HCT116 (cell line): ENCODE data around the gene SLC6A3. TPM values are rescaled to one million over a fixed set of nuclear protein-coding genes. Genes with fewer than 3 reads are reported as not detected.

ENCODE experiments used
- ATAC-seq: fragments of 200-7000 bp; cut with Tn5 transposase; 2 replicates; pipeline ENCODE4 v1.9.1; 2020; ENCODE audit warnings: mild to moderate bottlenecking, moderate library complexity
- BruUV-seq: library from RNA; stranded (reverse); fragments of 400-500 nt; replicated peaks from 2 replicates; lab custom pipeline; 2021; lab: Mats Ljungman, UMichigan
- CTCF ChIA-PET: fragments of 300-600 bp; sonication (Branson Sonifier 250); formaldehyde crosslinking; loops from one replicate; lab custom pipeline; 2021; ENCODE audit warnings: antibody characterized with exemption; lab: Charles Lee
- POLR2A ChIA-PET: fragments of 300-600, 350-600 bp; sonication (Branson Sonifier 250); formaldehyde crosslinking; loops from one replicate; lab custom pipeline; 2021; ENCODE audit warnings: antibody characterized with exemption; lab: Charles Lee
- RAD21 ChIA-PET, 2 experiments: fragments of 300-600 bp; sonication (Branson Sonifier 250); formaldehyde crosslinking; loops; one replicate each; lab custom pipeline; 2023; ENCODE audit warnings: low total read pairs in 2 of 2; ENCODE audit not compliant: uncharacterized antibody in 2 of 2, unreplicated experiment in 2 of 2, low non-redundant PET in 1 of 2; lab: Charles Lee
- DNase-seq: peaks from one replicate; pipeline ENCODE4 v3.0.0-alpha.2; 2010; ENCODE audit warnings: low read depth, low spot score
- H2AFZ ChIP-seq: fragments of 200-600 bp; shearing (Covaris generic), sonication (generic); 2 replicates; pipeline ENCODE4 v1.6.1; 2017; ENCODE audit warnings: low read depth, mixed run types, mixed read lengths, antibody characterized with exemption, low read length; ENCODE audit not compliant: poor library complexity, severe bottlenecking
- H3K27ac ChIP-seq: 2 replicates; pipeline ENCODE4 v1.5.1; 2012; ENCODE audit warnings: low read depth, low read length
- H3K27me3 ChIP-seq: fragments of 200-600 bp; sonication (generic); 2 replicates; pipeline ENCODE4 v1.6.1; 2016; ENCODE audit warnings: mixed run types, low read length, mixed read lengths; ENCODE audit not compliant: insufficient read depth
- H3K36me3 ChIP-seq, 2 experiments: fragments of 200-500 bp in 1 of 2; fragments of 200-600 bp in 1 of 2; sonication (Bioruptor generic) in 1 of 2; sonication (generic) in 1 of 2; 2 replicates each; pipeline versions ENCODE4 v1.5.1 to v1.6.1; 2014 to 2016; ENCODE audit warnings: low read length in 2 of 2, inconsistent platforms in 1 of 2, mixed read lengths in 1 of 2, mixed run types in 1 of 2; ENCODE audit not compliant: insufficient read depth in 2 of 2, control insufficient read depth in 1 of 2
- H3K4me1 ChIP-seq, 2 experiments: fragments of 200-600 bp in 1 of 2; sonication (generic) in 1 of 2; 2 replicates each; pipeline versions ENCODE4 v1.5.1 to v1.6.1; 2012 to 2017; ENCODE audit warnings: low read length in 2 of 2, inconsistent platforms in 1 of 2, mild to moderate bottlenecking in 1 of 2, mixed read lengths in 1 of 2, mixed run types in 1 of 2, moderate library complexity in 1 of 2; ENCODE audit not compliant: insufficient read depth in 2 of 2, control insufficient read depth in 1 of 2
- H3K4me2 ChIP-seq: fragments of 200-600 bp; sonication (generic); 2 replicates; pipeline ENCODE4 v1.6.1; 2017; ENCODE audit warnings: mixed run types, low read length, mixed read lengths
- H3K4me3 ChIP-seq, 2 experiments: fragments of 200-600 bp in 1 of 2; sonication (generic) in 1 of 2; replicated peaks in 1 of 2; 2 replicates each; pipeline ENCODE4 v1.5.1; 2011 to 2016; ENCODE audit warnings: low read length in 2 of 2, control low read depth in 1 of 2, low read depth in 1 of 2, mild to moderate bottlenecking in 1 of 2, mixed read lengths in 1 of 2, mixed run types in 1 of 2
- H3K79me2 ChIP-seq: fragments of 200-600 bp; sonication (generic); 2 replicates; pipeline ENCODE4 v1.6.1; 2017; ENCODE audit warnings: mild to moderate bottlenecking, mixed run types, low read length, moderate library complexity, mixed read lengths; ENCODE audit not compliant: insufficient read depth
- H3K9ac ChIP-seq: fragments of 200-600 bp; sonication (generic); 2 replicates; pipeline ENCODE4 v1.6.1; 2016; ENCODE audit warnings: low read length, mixed read lengths
- H3K9me2 ChIP-seq: fragments of 200-600 bp; sonication (generic), shearing (Covaris generic); 2 replicates; pipeline ENCODE4 v1.6.1; 2017; ENCODE audit warnings: mixed run types, mild to moderate bottlenecking, moderate library complexity; ENCODE audit not compliant: insufficient read depth
- H3K9me3 ChIP-seq, 2 experiments: fragments of 200-500 bp in 1 of 2; fragments of 200-600 bp in 1 of 2; sonication (Bioruptor generic) in 1 of 2; sonication (generic) in 1 of 2; 2 replicates each; pipeline ENCODE4 v1.6.1; 2014 to 2017; ENCODE audit warnings: low read length in 2 of 2, mixed read lengths in 2 of 2, inconsistent platforms in 1 of 2, low read depth in 1 of 2, mild to moderate bottlenecking in 1 of 2, mixed run types in 1 of 2, moderate library complexity in 1 of 2; ENCODE audit not compliant: control insufficient read depth in 1 of 2, insufficient read depth in 1 of 2
- H4K20me1 ChIP-seq: fragments of 200-600 bp; sonication (generic), shearing (Covaris generic); 2 replicates; pipeline ENCODE4 v1.6.1; 2017; ENCODE audit warnings: mixed run types, mild to moderate bottlenecking, moderate library complexity; ENCODE audit not compliant: insufficient read depth
- CBX3 ChIP-seq: IDR thresholded peaks from 2 replicates; pipeline ENCODE4 v1.6.1; 2012; ENCODE audit warnings: low read depth
- EZH2phosphoT487 ChIP-seq: fragments of 200-600 bp; IDR thresholded peaks from 2 replicates; pipeline ENCODE4 v1.6.1; 2018; ENCODE audit warnings: antibody characterized with exemption, borderline replicate concordance
- FOSL1 ChIP-seq: IDR thresholded peaks from 2 replicates; pipeline ENCODE4 v1.6.1; 2012; ENCODE audit warnings: low read depth
- JUND ChIP-seq: IDR thresholded peaks from 2 replicates; pipeline ENCODE4 v1.6.1; 2012
- POLR2A ChIP-seq: IDR thresholded peaks from 2 replicates; pipeline ENCODE4 v1.7.0; 2011; ENCODE audit warnings: borderline replicate concordance; ENCODE audit not compliant: insufficient read depth, insufficient read length; ENCODE audit errors: extremely low read depth
- SIN3A ChIP-seq: IDR thresholded peaks from 2 replicates; pipeline ENCODE4 v1.6.1; 2012; ENCODE audit warnings: low read depth
- YY1 ChIP-seq: IDR thresholded peaks from 2 replicates; pipeline ENCODE4 v1.6.1; 2011; ENCODE audit warnings: low read length, low read depth, moderate library complexity, mild to moderate bottlenecking; ENCODE audit not compliant: insufficient replicate concordance; ENCODE audit errors: extremely low read depth
- intact Hi-C: fragments of 100-400 bp; cut with micrococcal nuclease; formaldehyde crosslinking; loops from 2 replicates; pipeline ENCODE4 v1.10.0; 2022
- total RNA-seq: library from RNA; stranded (reverse); gene quantifications from one replicate; pipeline ENCODE4 v1.2.1, GENCODE V29; 2021; ENCODE audit not compliant: unreplicated experiment
- TF ChIP-seq, protein P1 (sequence below): IDR thresholded peaks from 2 replicates; pipeline ENCODE4 v1.6.1; 2012
- TF ChIP-seq, protein P2 (sequence below), 3 experiments: fragments of 200-600 bp in 1 of 3; sonication (generic) in 1 of 3; IDR thresholded peaks in 2 of 3; conservative IDR thresholded peaks in 1 of 3; 2 replicates each; pipeline ENCODE4 v1.5.1; 2012 to 2017; ENCODE audit warnings: low read depth in 2 of 3, low read length in 2 of 3, antibody characterized with exemption in 1 of 3, borderline replicate concordance in 1 of 3, control low read depth in 1 of 3, mild to moderate bottlenecking in 1 of 3, mixed read lengths in 1 of 3, mixed run types in 1 of 3, moderate library complexity in 1 of 3; ENCODE audit not compliant: insufficient read depth in 1 of 3
- TF ChIP-seq, protein P3 (sequence below): IDR thresholded peaks from 2 replicates; pipeline ENCODE4 v1.6.1; 2012

SLC6A3 gene
- total RNA-seq, 1 experiment from 2014 or later, result not detected

DNA sequence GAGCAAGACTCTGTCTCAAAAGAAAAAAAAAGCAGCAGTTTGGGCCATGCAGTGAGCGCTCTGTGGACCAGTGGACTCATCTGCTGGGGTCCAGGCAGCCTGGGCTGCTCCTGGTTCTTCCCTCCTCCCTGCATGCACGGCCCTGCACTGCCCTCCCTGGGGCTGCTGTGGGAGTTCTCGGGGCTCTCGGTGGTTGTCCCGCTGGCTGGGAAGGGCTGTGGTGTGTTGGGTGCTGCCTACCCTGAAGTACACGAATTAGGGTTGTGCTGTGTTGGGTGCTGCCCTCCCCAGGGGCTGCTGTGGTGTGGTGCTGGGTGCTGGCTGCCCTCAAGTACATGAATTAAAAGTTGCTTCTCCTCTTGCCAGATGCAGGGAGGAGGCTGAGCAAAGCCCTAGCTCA, 82.1 kb downstream of the SLC6A3 start:
- Histone ChIP-seq H3K36me3 (no peaks in the 10 kb centered on the region), H3K9ac (no peak overlapping the region), H3K27ac (no peak overlapping the region), H3K9me3 (no peaks in the 10 kb centered on the region), H3K4me1 (no peaks in the 10 kb centered on the region), H2AFZ (no peak overlapping the region), H4K20me1 (0 out of 2 replicates have a peak, but pooled peaks cover 3% of the 10 kb centered on the region), H3K79me2 (no peaks in the 10 kb centered on the region), H3K4me3 (no peak overlapping the region), H3K4me2 (no peak overlapping the region), H3K27me3 (peaks cover 37% of the 10 kb centered on the region; the same call in 1 of the 2 replicates), H3K9me2 (no peaks in the 10 kb centered on the region)
- DNase-seq (no peak), ATAC-seq (no peak)
- ChIA-PET RAD21 (no interaction called here), CTCF (no interaction called here), POLR2A (no interaction called here)
- TF ChIP-seq, protein P1, sequence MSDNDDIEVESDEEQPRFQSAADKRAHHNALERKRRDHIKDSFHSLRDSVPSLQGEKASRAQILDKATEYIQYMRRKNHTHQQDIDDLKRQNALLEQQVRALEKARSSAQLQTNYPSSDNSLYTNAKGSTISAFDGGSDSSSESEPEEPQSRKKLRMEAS, result no peak
- TF ChIP-seq YY1 (no peak), EZH2phosphoT487 (no peak), FOSL1 (no peak), SIN3A (no peak), POLR2A (no peak), JUND (no peak), CBX3 (no peak)
- TF ChIP-seq, protein P2, sequence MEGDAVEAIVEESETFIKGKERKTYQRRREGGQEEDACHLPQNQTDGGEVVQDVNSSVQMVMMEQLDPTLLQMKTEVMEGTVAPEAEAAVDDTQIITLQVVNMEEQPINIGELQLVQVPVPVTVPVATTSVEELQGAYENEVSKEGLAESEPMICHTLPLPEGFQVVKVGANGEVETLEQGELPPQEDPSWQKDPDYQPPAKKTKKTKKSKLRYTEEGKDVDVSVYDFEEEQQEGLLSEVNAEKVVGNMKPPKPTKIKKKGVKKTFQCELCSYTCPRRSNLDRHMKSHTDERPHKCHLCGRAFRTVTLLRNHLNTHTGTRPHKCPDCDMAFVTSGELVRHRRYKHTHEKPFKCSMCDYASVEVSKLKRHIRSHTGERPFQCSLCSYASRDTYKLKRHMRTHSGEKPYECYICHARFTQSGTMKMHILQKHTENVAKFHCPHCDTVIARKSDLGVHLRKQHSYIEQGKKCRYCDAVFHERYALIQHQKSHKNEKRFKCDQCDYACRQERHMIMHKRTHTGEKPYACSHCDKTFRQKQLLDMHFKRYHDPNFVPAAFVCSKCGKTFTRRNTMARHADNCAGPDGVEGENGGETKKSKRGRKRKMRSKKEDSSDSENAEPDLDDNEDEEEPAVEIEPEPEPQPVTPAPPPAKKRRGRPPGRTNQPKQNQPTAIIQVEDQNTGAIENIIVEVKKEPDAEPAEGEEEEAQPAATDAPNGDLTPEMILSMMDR (IDR thresholded peaks at IDR 0.05 in 2 of 3, conservative IDR thresholded peaks at IDR 0.05 in 1 of 3; ENCODE audit: borderline replicate concordance in 1 of 3, insufficient read depth in 1 of 3, low read depth in 2 of 3, low read length in 2 of 3), result no peak
- TF ChIP-seq, protein P3, sequence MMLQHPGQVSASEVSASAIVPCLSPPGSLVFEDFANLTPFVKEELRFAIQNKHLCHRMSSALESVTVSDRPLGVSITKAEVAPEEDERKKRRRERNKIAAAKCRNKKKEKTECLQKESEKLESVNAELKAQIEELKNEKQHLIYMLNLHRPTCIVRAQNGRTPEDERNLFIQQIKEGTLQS, result no peak
- BruUV-seq, result no TSS peak
- intact Hi-C loops, result no loop called here
